Naive thymus-derived CD4-positive, alpha-beta T cell (primary cell): Measurements from ENCODE around the gene SNRPD3. TPM values are rescaled to one million over a fixed set of nuclear protein-coding genes. Genes with fewer than 3 reads are reported as not detected.
"Not testable (repeated sequence)": the region's sequence is repeated elsewhere in the genome, so short reads cannot be mapped to it uniquely, and the experiment has no call there.

Source experiments
- ATAC-seq: fragments of 150-1000 bp; cut with Tn5 transposase; 2 replicates; pipeline ENCODE4 v1.10.0; 2021; ENCODE audit warnings: mild to moderate bottlenecking, moderate library complexity
- CTCF ChIA-PET: fragments of 350-600 bp; sonication (Branson Sonifier 250); formaldehyde crosslinking; loops from one replicate; lab custom pipeline; 2021; ENCODE audit warnings: antibody characterized with exemption; lab: Charles Lee
- POLR2A ChIA-PET: fragments of 350-600 bp; sonication (Branson Sonifier 250); formaldehyde crosslinking; loops from one replicate; lab custom pipeline; 2021; ENCODE audit warnings: antibody characterized with exemption, inconsistent platforms; lab: Charles Lee
- DNase-seq, 9 donors: peaks; one replicate each; pipeline versions ENCODE4 v3.0.0 to v3.0.0-alpha.2; 2020 to 2022; ENCODE audit warnings: mixed read lengths in 1 of 9
- H3K27ac ChIP-seq: one replicate; pipeline ENCODE4 v1.7.0; 2013; ENCODE audit warnings: mild to moderate bottlenecking, low read depth, low read length, moderate library complexity
- H3K27me3 ChIP-seq, 2 donors: one replicate each; pipeline ENCODE4 v1.7.0; 2013; ENCODE audit warnings: low read length in 2 of 2, mild to moderate bottlenecking in 2 of 2, moderate library complexity in 2 of 2; ENCODE audit not compliant: control insufficient read depth in 2 of 2, insufficient read depth in 2 of 2
- H3K36me3 ChIP-seq, 3 experiments: 1 replicate in 2 of 3; 2 replicates in 1 of 3; pipeline ENCODE4 v1.7.0; 2013; ENCODE audit warnings: low read length in 3 of 3, mild to moderate bottlenecking in 3 of 3, moderate library complexity in 1 of 3; ENCODE audit not compliant: insufficient read depth in 3 of 3, control insufficient read depth in 2 of 3
- H3K4me1 ChIP-seq, 2 donors: one replicate each; pipeline ENCODE4 v1.7.0; 2013; ENCODE audit warnings: low read length in 2 of 2, mild to moderate bottlenecking in 2 of 2, moderate library complexity in 1 of 2; ENCODE audit not compliant: control insufficient read depth in 2 of 2, insufficient read depth in 2 of 2
- H3K4me3 ChIP-seq: 2 replicates; pipeline ENCODE4 v1.7.0; 2013; ENCODE audit warnings: mild to moderate bottlenecking, low read length
- H3K9me3 ChIP-seq, 3 experiments: 1 replicate in 2 of 3; 2 replicates in 1 of 3; pipeline ENCODE4 v1.7.0; 2013; ENCODE audit warnings: low read length in 3 of 3; ENCODE audit not compliant: control insufficient read depth in 2 of 3
- H3K27ac Mint-ChIP-seq, 9 donors: one replicate each; pipeline ENCODE4 v1.8.0; 2020 to 2022; ENCODE audit warnings: mixed read lengths in 9 of 9, mild to moderate bottlenecking in 8 of 9, moderate library complexity in 5 of 9, inconsistent platforms in 2 of 9
- H3K27me3 Mint-ChIP-seq, 5 donors: one replicate each; pipeline ENCODE4 v1.8.0; 2021 to 2022; ENCODE audit warnings: mixed read lengths in 5 of 5, mild to moderate bottlenecking in 1 of 5
- H3K36me3 Mint-ChIP-seq, 5 donors: one replicate each; pipeline ENCODE4 v1.8.0; 2020 to 2022; ENCODE audit warnings: mixed read lengths in 5 of 5, mild to moderate bottlenecking in 3 of 5, inconsistent platforms in 1 of 5
- H3K4me1 Mint-ChIP-seq, 7 donors: one replicate each; pipeline ENCODE4 v1.8.0; 2020 to 2022; ENCODE audit warnings: mixed read lengths in 7 of 7, mild to moderate bottlenecking in 3 of 7, inconsistent platforms in 1 of 7
- H3K4me3 Mint-ChIP-seq, 10 donors: one replicate each; pipeline ENCODE4 v1.8.0; 2020 to 2022; ENCODE audit warnings: mild to moderate bottlenecking in 10 of 10, mixed read lengths in 10 of 10, moderate library complexity in 6 of 10, inconsistent platforms in 2 of 10
- H3K9me3 Mint-ChIP-seq, 11 donors: one replicate each; pipeline ENCODE4 v1.8.0; 2020 to 2022; ENCODE audit warnings: mixed read lengths in 11 of 11, mild to moderate bottlenecking in 4 of 11, inconsistent platforms in 1 of 11, moderate library complexity in 1 of 11
- intact Hi-C, 2 donors: fragments of 100-400 bp; cut with micrococcal nuclease; formaldehyde crosslinking; loops; one replicate each; pipeline ENCODE4 v1.15.1; 2023
- polyA plus RNA-seq, 2 donors: library from polyadenylated mRNA; unstranded; fragments of 300-500 nt; fragmentation: Illumina TruSeq; gene quantifications; one replicate each; pipeline ENCODE4 v1.2.3, GENCODE V29; 2021
- total RNA-seq, 6 experiments: library from RNA in 5 of 6; stranded (reverse) in 5 of 6; gene quantifications; 1 replicate in 5 of 6; 2 replicates in 1 of 6; pipeline ENCODE4 v1.2.3 and lab custom pipeline; 2021 to 2026

The SNRPD3 gene
- total and polyA plus RNA-seq, 7 experiments from 2014 or later: 47.5 to 95.1 (median 83.8) TPM

DNA sequence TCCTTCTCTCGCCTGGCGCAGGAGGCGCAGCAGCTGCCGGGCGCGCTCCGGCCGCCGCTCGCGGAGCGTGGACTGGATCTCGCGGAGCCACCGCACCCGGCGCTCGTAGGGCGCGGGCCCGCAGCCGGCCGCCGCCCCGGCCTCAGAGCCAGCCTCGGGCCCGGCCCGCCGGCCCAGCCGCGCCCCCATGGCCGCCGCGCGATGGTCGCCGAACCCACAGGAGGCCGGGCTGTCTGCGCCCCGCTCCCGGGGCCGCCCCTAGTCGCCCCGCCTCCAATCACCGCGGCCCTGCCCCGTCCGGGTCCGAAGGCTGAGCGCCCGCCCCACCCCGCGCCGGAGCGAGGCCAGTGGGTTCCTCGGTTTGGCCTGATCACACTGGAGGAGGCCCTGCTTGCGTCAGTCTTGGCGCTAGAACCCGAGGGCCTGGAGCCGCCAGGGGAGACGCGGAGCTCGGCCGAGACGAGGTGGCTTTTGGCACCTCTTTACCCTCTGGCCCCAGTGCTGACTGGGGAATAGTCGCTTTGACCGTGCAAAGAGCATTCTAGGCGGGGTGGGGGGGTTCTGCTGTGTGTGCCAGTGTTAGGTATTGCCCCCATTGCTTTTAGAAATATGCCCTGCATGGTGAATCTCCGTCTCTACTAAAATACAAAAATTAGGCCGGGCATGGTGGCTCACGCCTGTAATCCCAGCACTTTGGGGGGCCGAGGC lies 37.2 kb downstream of the SNRPD3 start, which contains the start of gene LRRC75B:
Gene LRRC75B (minus strand): TSS at position 223 of the 708 bp plus-strand sequence. CDS start 34 bp downstream, at position 189.
- Mint-ChIP-seq H3K27ac (peak within 1 kb of the TSS in 2 of 9 donors; percentile 46 to 54), H3K36me3 (peaks cover 0 to 9% (median 0%) of the 10 kb centered on the region in 5 donors), H3K4me3 (peak within 1 kb of the TSS; percentile 67 to 90 (median 82)), H3K27me3 (peaks cover 0 to 12% (median 4%) of the 10 kb centered on the region in 5 donors), H3K9me3 (no peaks in the 10 kb centered on the region), H3K4me1 (peaks cover 0 to 11% (median 6%) of the 10 kb centered on the region in 7 donors)
- H3K4me3 ChIP-seq: no peak within 1 kb of the TSS
- ChIA-PET CTCF (no interaction called here), POLR2A (no interaction called here)
- DNase-seq: peak in 1 of 9 donors; percentile 71
- ATAC-seq: peak; percentile 76
- no peak within 1 kb of the TSS for H3K27ac ChIP-seq
- H3K4me1 ChIP-seq: no peaks in the 10 kb centered on the region
- intact Hi-C loops: no loop called here
- H3K9me3 ChIP-seq: no peaks in the 10 kb centered on the region
- peaks cover 0 to 4% (median 0%) of the 10 kb centered on the region in 3 experiments for H3K36me3 ChIP-seq
- H3K27me3 ChIP-seq: no peaks in the 10 kb centered on the region

DNA sequence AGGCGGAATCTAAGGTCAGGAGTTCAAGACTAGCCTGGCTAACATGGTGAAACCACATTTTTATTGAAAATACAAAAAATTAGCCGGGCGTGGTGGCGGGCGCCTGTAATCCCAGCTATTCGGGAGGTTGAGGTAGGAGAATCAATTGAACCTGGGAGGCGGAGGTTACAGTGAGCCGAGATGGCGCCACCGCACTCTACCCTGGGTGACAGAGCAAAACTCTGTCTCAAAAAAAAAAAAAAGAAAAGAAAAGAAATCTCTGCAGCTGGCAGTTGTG lies 37.7 kb downstream of the SNRPD3 start:
- H3K27ac ChIP-seq, H3K36me3 Mint-ChIP-seq, intact Hi-C loops, H3K4me1 ChIP-seq, H3K27ac Mint-ChIP-seq, DNase-seq, H3K4me3 ChIP-seq, H3K36me3 ChIP-seq, H3K27me3 ChIP-seq, CTCF ChIA-PET, ATAC-seq, H3K9me3 Mint-ChIP-seq, H3K9me3 ChIP-seq, POLR2A ChIA-PET: not testable (repeated sequence)
- Mint-ChIP-seq H3K4me1 (peaks cover 0 to 11% (median 6%) of the 10 kb centered on the region in 7 donors), H3K27me3 (peaks cover 0 to 12% (median 4%) of the 10 kb centered on the region in 5 donors), H3K4me3 (peak overlapping the region in 9 of 10 donors; percentile 34 to 85 (median 58))

DNA sequence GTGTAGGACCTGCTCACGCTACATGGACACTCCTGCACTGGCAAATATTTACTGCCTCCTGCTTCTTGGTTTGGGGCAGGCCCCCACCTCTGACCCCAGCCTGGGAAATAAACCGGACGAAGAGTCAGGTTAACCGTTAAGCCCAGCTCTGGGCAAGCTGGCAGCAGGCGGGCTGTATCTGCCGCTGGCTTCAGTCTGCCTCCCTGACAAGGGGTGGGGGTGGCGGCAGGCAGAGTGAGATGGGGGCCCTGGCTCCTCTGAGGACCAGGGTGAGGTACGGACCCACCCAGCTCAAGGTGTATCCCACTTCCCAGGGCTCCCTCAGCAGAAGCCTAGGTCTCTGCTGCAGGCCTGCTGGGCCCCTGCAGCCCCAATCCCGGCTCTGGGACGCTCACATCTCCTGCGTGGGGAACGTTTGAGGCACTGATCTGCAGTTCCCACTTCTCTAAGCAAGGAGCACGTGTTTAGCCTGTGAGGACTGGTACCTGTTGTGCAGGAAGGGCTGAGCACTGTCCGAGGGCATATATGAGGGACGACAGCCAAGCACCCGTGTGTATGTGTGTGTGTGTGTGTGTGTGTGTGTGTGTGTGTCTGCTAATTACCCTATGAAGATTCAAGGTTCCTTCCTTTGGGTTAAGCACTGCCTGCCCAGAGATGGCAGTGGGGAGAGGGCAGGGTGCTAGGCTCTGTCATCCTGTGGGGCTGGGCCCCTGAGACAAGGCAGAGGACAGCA lies 38.2 kb downstream of the SNRPD3 start:
- peaks cover 0 to 12% (median 4%) of the 10 kb centered on the region in 5 donors for H3K27me3 Mint-ChIP-seq
- peak overlapping the region in 2 of 10 donors; percentile 62 to 85 for H3K4me3 Mint-ChIP-seq
- H3K36me3 Mint-ChIP-seq: peaks cover 0 to 9% (median 0%) of the 10 kb centered on the region in 5 donors
- H3K27ac Mint-ChIP-seq: no peak overlapping the region
- Histone ChIP-seq H3K27me3 (no peaks in the 10 kb centered on the region), H3K4me1 (no peaks in the 10 kb centered on the region), H3K36me3 (no peaks in the 10 kb centered on the region), H3K4me3 (no peak overlapping the region), H3K9me3 (no peaks in the 10 kb centered on the region), H3K27ac (no peak overlapping the region)
- intact Hi-C loops: no loop called here
- no peak for DNase-seq
- no peak for ATAC-seq
- ChIA-PET CTCF (no interaction called here), POLR2A (no interaction called here)
- H3K4me1 Mint-ChIP-seq: peaks cover 0 to 11% (median 6%) of the 10 kb centered on the region in 7 donors
- H3K9me3 Mint-ChIP-seq: no peaks in the 10 kb centered on the region

DNA sequence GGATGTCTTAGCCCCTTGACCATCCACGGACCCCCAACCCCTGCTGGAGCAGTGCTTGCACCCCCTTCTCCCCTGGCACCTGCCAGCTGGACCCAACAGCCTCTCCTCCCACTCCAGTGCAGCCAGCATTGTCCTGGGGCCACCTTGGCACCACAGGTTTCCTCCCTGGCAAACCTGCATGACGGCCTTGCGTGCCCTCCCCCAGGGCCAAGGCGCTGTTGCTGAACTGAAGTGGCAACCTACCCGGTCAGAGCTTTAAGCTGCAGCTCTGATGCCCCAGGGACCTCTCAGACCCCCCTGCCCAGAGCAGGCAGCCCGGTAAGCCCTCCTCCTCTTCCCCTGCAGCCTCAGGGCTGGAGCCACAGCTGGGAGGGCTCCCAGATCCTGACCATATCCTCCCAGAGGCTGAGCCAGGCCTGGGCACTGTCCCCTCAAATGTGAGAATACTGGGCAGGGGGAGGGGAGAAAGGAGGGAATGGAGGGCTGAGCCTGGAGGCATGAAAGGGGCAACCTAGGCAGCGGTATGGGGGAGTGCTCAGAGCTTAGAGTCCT lies 38.8 kb downstream of the SNRPD3 start:
- no peak for DNase-seq
- Histone ChIP-seq H3K9me3 (no peaks in the 10 kb centered on the region), H3K36me3 (no peaks in the 10 kb centered on the region), H3K4me1 (no peaks in the 10 kb centered on the region), H3K4me3 (no peak overlapping the region), H3K27ac (no peak overlapping the region), H3K27me3 (no peaks in the 10 kb centered on the region)
- peaks cover 0 to 13% (median 6%) of the 10 kb centered on the region in 7 donors for H3K4me1 Mint-ChIP-seq
- ATAC-seq: no peak
- H3K27ac Mint-ChIP-seq: no peak overlapping the region
- peaks cover 0 to 12% (median 4%) of the 10 kb centered on the region in 5 donors for H3K27me3 Mint-ChIP-seq
- H3K36me3 Mint-ChIP-seq: peaks cover 0 to 9% (median 0%) of the 10 kb centered on the region in 5 donors
- ChIA-PET POLR2A (no interaction called here), CTCF (no interaction called here)
- no peaks in the 10 kb centered on the region for H3K9me3 Mint-ChIP-seq
- intact Hi-C loops: no loop called here
- peak overlapping the region in 1 of 10 donors; percentile 21 for H3K4me3 Mint-ChIP-seq

DNA sequence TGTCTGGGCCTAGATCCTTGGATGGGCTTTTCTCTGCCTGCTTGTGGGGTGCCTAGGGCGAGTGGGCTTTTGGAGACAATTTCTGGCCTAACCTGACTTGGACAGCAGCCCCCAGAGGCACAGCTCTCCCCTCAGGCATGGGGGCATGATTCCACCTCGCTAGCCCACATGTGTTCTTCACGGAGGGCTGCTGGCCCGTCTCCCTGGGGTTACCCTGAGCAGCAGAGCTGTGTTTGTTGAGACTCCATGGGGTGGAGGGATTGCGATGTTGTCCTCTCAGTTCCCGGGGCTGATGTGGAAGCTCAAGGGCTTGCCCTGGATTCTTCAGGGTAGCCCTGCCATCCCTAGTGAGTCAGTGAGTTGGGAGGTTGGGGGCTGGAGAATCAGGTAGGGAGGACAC lies 39.4 kb downstream of the SNRPD3 start:
- no peaks in the 10 kb centered on the region for H3K27me3 ChIP-seq
- ChIA-PET POLR2A (no interaction called here), CTCF (no interaction called here)
- Mint-ChIP-seq H3K27ac (no peak overlapping the region), H3K36me3 (peaks cover 0 to 9% (median 0%) of the 10 kb centered on the region in 5 donors), H3K4me1 (peaks cover 0 to 13% (median 6%) of the 10 kb centered on the region in 7 donors), H3K27me3 (peaks cover 0 to 12% (median 4%) of the 10 kb centered on the region in 5 donors), H3K4me3 (no peak overlapping the region), H3K9me3 (no peaks in the 10 kb centered on the region)
- ATAC-seq (no peak), DNase-seq (no peak)
- intact Hi-C loops: no loop called here
- no peak overlapping the region for H3K4me3 ChIP-seq
- H3K9me3 ChIP-seq: no peaks in the 10 kb centered on the region
- no peaks in the 10 kb centered on the region for H3K4me1 ChIP-seq
- no peak overlapping the region for H3K27ac ChIP-seq
- H3K36me3 ChIP-seq: no peaks in the 10 kb centered on the region

DNA sequence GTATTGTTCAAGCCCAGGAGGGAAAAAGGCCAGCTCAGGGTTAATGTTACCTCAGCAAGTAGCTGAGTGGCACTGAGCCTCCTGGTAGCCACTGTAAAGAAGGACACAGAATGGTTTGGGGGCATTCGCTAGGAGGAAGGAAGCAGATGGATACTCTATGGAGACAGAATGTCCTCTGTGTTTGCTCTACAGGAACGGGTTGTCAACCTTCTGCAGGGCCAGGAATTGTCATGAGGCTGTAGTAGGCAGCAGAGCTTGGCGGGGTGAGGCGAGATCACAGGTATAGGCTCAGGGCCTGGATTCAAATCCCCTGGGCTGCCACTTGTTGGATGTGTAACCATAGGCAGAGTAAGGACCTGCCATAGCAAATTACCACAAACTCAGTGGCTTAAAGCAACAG lies 40.1 kb downstream of the SNRPD3 start:
- peaks cover 0 to 4% (median 0%) of the 10 kb centered on the region in 5 donors for H3K36me3 Mint-ChIP-seq
- POLR2A ChIA-PET: no interaction called here
- intact Hi-C loops: no loop called here
- DNase-seq (no peak), ATAC-seq (no peak)
- CTCF ChIA-PET: no interaction called here
- H3K4me1 Mint-ChIP-seq: peaks cover 0 to 14% (median 6%) of the 10 kb centered on the region in 7 donors
- H3K9me3 Mint-ChIP-seq: no peaks in the 10 kb centered on the region
- peaks cover 0 to 8% (median 3%) of the 10 kb centered on the region in 5 donors for H3K27me3 Mint-ChIP-seq
- H3K9me3 ChIP-seq: no peaks in the 10 kb centered on the region
- no peaks in the 10 kb centered on the region for H3K36me3 ChIP-seq
- H3K27ac Mint-ChIP-seq: no peak overlapping the region
- no peak overlapping the region for H3K4me3 Mint-ChIP-seq
- no peaks in the 10 kb centered on the region for H3K4me1 ChIP-seq
- no peak overlapping the region for H3K4me3 ChIP-seq
- H3K27ac ChIP-seq: no peak overlapping the region
- no peaks in the 10 kb centered on the region for H3K27me3 ChIP-seq
